HG02973 (cell line): ENCODE results near the gene SLC39A3.

Source experiments
- ATAC-seq: cut with Tn5 transposase; IDR thresholded peaks from one replicate; pipeline ENCODE4 v1.9.1; 2021; ENCODE audit warnings: moderate library complexity; ENCODE audit not compliant: unreplicated experiment

Gene SLC39A3

GRCh38 chr19:2706251-2706650 lies 33.6 kb downstream of the SLC39A3 start:
- no peak for ATAC-seq

DNA sequence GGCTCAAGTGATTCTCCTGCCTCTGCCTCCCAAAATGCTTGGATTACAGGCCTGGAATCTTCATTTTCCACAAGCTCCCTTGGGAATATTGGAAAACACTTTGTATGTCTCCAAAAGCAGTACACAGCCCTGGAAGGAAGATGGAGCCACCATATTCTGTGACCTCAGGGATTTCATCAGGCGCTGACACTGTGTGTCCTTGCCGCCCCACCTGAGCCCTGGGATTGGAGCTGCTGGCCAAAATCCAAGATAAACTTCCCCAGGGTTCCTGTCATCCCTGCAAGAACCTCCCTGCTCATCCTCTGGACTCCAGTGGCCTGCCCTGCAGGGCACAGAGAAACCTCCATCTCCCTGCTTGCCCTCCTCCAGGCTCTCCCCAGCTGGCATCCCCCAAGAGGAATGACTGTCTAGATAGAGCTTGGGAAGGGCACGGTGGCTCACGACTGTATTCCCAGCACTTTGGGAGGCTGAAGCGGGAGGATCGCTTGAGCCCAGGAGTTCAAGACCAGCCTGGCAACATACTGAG lies 36.1 kb downstream of the SLC39A3 start:
- no peak for ATAC-seq

DNA sequence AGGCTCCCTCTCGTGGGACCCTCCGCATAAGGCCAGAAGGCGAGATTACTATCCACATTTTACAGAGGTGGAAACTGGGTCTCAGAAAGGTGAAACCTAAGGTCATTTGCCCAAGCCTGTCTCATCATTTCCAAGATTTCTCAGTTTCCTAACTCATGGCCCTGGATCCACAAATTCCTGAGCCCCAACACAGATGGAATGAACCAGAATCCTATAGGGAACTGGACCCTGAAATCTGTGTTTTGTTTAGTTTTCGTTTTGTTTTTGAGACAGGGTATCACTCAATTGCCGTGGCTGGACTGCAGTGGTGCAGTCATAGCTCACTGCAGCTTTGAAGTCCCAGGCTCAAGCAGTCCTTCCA lies 36.8 kb downstream of the SLC39A3 start:
- no peak for ATAC-seq

- peak; percentile 61 for ATAC-seq
These were observed 37.4 kb downstream of the SLC39A3 start, which contains the start of gene GNG7 for GRCh38 chr19:2702170-2703076. Gene GNG7, minus strand, starts transcription at chr19:2702694. Its CDS starts 182,006 bp downstream, at chr19:2520688.

DNA sequence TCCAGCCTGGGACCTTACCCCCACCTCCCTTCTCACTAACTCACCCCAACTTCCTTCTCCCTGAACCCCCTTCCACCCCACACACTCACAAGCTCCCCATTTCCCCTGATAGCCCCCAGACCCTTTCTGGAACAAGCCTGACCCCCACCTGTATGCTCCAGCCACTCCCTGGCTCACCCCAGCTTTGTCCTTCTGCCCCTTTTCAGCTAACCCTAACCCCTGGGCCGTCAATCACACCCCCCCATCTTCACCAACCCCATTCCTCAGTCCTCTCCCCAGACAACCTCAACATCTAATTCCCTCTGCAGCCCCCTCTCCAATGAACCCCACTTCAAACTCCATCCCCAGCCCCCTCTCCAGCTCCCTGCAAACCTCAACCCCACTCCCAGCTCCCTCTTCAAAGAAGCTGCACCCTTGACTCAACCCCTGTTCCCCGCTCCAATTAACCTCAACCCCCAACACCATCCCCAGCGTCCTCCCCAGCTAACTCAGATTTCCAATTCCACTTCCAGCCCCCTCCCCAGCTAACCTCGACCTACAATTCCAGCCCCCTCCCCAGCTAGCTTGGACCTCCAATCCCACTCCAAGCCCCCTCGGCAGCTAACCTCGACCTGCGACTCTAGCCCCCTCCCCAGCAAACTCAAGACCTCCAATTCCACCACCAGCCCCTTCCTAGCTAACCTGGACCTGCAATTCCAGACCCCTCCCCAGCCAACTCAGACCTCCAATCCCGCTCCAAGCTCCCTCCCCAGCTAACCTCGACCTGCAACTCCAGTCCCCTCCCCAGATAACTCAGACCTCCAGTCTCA lies 38.3 kb downstream of the SLC39A3 start:
- no peak for ATAC-seq

GRCh38 chr19:2700660-2701360 lies 39.0 kb downstream of the SLC39A3 start:
- ATAC-seq, result no peak

GRCh38 chr19:2699413-2700140 lies 40.2 kb downstream of the SLC39A3 start:
- no peak for ATAC-seq

GRCh38 chr19:2694196-2694595 lies 45.6 kb downstream of the SLC39A3 start:
- ATAC-seq, result no peak

- ATAC-seq, result no peak
These were observed 46.2 kb downstream of the SLC39A3 start for GRCh38 chr19:2693492-2694160.

DNA sequence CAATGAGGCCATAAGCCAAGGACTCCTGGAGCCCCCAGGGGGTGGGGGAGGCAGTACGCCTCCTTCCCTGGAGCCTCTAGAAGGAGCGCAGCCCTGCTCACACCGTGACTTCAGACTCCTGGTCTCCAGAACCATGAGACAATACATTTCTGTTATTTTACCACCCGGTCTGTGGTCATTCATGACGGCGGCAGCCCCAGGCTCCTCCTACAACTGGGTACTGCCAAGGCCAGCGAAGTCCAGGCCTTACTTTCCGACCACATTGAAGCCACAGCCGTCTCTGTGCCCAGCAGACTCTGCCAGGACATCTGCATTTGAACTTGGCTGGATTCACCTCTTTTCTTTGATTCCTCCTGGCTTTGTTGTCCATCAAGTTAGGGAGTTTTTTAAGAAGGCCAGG lies 47.9 kb downstream of the SLC39A3 start:
- no peak for ATAC-seq

DNA sequence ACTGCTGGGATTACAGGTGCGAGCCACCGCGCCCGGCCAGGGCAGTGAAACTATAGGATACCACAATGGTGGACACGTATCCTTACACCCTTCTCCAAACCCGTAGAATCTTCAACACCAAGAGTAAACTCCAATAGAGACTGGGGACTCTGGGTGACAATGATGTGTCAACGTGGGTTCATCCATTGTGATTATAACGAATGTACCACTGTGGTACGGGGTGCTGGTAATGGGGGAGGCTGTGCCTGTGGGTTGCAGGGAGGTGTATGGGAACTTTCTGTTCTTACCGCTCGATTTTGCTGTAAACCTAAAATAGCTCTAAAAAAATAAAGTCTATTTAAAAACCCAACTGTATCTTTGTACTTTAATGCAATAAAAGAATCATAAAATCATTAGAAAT lies 49.0 kb downstream of the SLC39A3 start:
- no peak for ATAC-seq

DNA sequence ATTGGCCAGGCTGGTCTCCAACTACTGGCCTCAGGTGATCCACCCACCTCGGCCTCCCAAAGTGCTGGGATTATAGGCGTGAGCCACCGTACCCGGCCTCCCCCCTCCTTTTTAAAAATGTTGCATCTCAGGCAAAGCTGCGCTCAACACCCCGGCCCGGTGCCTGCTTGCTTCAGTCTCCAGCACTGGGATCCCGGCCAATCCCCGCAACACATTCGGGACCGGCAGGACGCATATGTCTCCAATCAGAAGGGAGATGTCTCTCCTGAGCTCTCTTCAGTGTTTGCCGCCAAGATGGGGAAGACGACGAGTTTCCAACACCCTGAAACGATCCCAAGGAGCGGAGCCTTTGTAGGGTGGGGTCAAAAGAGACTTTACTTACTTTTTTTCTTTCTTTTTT lies 53.5 kb downstream of the SLC39A3 start:
- no peak for ATAC-seq

GRCh38 chr19:2685204-2685704 lies 54.6 kb downstream of the SLC39A3 start:
- ATAC-seq, result no peak

DNA sequence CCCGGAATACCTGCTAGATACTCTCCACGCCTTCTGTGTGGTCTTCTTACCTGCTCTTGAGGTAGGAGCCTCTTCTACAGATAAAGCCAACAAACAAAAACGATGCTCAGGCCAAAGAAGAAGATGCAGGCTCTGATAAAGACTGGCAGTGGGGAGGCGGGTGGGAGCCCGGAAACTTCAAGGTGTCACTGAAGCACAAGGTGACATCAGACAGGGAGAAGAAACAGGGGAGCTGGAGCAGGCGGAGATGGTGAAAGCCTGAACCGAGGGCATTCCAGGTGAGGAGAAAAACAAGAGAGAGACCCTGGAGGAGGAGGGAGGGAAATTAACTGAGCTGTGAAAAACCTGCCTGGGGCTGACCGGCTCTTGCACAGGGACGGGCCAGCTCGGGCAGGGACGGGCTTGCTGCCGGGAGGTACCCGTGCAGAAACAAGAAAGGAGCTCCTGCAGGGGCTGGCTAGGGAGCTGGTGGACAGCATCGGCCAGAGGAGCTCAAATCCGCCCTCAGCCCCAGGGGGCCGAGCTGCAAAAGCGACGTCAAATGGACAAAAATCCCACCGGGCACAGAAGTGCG lies 56.3 kb downstream of the SLC39A3 start:
- ATAC-seq, result no peak
